LNCAP (cell line): ENCODE measurements around the gene MTFR1L.

Source experiments
- CTCF ChIP-seq: fragments of 450-650 bp; IDR thresholded peaks from 2 replicates; pipeline ENCODE4 v1.5.1; 2017; ENCODE audit warnings: mild to moderate bottlenecking

MTFR1L gene

GRCh38 chr1:25799935-25800702, 19.6 kb upstream of the MTFR1L start, which contains the start of gene SELENON:
Gene SELENON (plus strand): TSS chr1:25800193. CDS start chr1:25800231, 38 bp downstream.
- TF ChIP-seq CTCF, result no peak

GRCh38 chr1:25800703-25801377, 18.9 kb upstream of the MTFR1L start:
- no peak for TF ChIP-seq CTCF

- no peak for TF ChIP-seq CTCF
Measured at GRCh38 chr1:25802915-25803314, 16.8 kb upstream of the MTFR1L start.

- TF ChIP-seq CTCF, result no peak
Measured at GRCh38 chr1:25803368-25803767, 16.4 kb upstream of the MTFR1L start.

- no peak for TF ChIP-seq CTCF
Measured at GRCh38 chr1:25804244-25804963, 15.3 kb upstream of the MTFR1L start.

- TF ChIP-seq CTCF, result no peak
Measured at GRCh38 chr1:25804964-25805862, 14.5 kb upstream of the MTFR1L start.

- no peak for TF ChIP-seq CTCF
Measured at GRCh38 chr1:25805863-25806225, 13.9 kb upstream of the MTFR1L start.
